Right lobe of liver (tissue), 6 donors: Measurements from ENCODE around the gene IER3. TPM values are rescaled to one million over a fixed set of nuclear protein-coding genes. Genes with fewer than 3 reads are reported as not detected.
"Not testable (repeated sequence)": the region's sequence is repeated elsewhere in the genome, so short reads cannot be mapped to it uniquely, and the experiment has no call there.

Source experiments
- ATAC-seq, 4 donors: fragments of 200-7000 bp; cut with Tn5 transposase; one replicate each; pipeline ENCODE4 v1.9.1; 2020; ENCODE audit warnings: mild to moderate bottlenecking in 4 of 4, moderate library complexity in 4 of 4
- DNase-seq, 3 donors: peaks; one replicate each; pipeline ENCODE4 v3.0.0-alpha.2; 2020
- H3K27ac ChIP-seq, 3 donors: fragments of 200-600 bp; one replicate each; pipeline ENCODE4 v1.8.0; 2022
- H3K27me3 ChIP-seq, 2 donors: fragments of 200-600 bp; one replicate each; pipeline ENCODE4 v1.8.0; 2022
- H3K36me3 ChIP-seq, 4 donors: fragments of 200-600 bp; sonication (generic) in 1 of 4; one replicate each; pipeline versions ENCODE4 v1.5.1 to v1.8.0; 2017 to 2022; ENCODE audit warnings: control low read depth in 1 of 4
- H3K4me1 ChIP-seq, 4 donors: fragments of 200-600 bp; sonication (generic) in 1 of 4; one replicate each; pipeline versions ENCODE4 v1.5.1 to v1.8.0; 2017 to 2022; ENCODE audit warnings: control low read depth in 1 of 4
- H3K4me3 ChIP-seq, 3 donors: fragments of 200-600 bp; one replicate each; pipeline ENCODE4 v1.8.0; 2022
- H3K9me3 ChIP-seq, 4 donors: fragments of 200-600 bp; sonication (generic) in 1 of 4; one replicate each; pipeline versions ENCODE4 v1.5.1 to v1.8.0; 2017 to 2022; ENCODE audit warnings: control low read depth in 1 of 4
- CTCF ChIP-seq, 4 donors: fragments of 200-600 bp in 3 of 4; fragments of 450-650 bp in 1 of 4; IDR thresholded peaks; one replicate each; pipeline versions ENCODE4 v1.5.1 to v1.8.0; 2016 to 2022; ENCODE audit warnings: antibody characterized with exemption in 4 of 4, mild to moderate bottlenecking in 2 of 4
- POLR2A ChIP-seq: fragments of 450-650 bp; IDR thresholded peaks from one replicate; pipeline ENCODE4 v1.6.1; 2017; ENCODE audit warnings: antibody characterized with exemption, mild to moderate bottlenecking
- WGBS: methylation state at CpG from one replicate; pipeline ENCODE4 v1.1.6; 2018; ENCODE audit warnings: low coverage, low lambda C conversion rate; ENCODE audit not compliant: insufficient coverage; ENCODE audit errors: missing lambda C conversion rate; 5-methylcytosine and 5-hydroxymethylcytosine counted together
- intact Hi-C, 2 donors: fragments of 100-400 bp; cut with DNase I; formaldehyde crosslinking; loops; one replicate each; pipeline versions ENCODE4 v1.11.2 to v1.14.1; 2022
- total RNA-seq, 6 experiments: library from RNA; depleted of rRNA in 2 of 6; stranded (reverse); fragments of >200 nt in 2 of 6; fragmentation: NEBNext Ultra II Directional in 3 of 6; extraction: Animal tissue kit (Norgen Biotek cat#: 25700) in 3 of 6; gene quantifications; one replicate each; pipeline versions ENCODE4 v1.1.0 to v1.2.4, GENCODE V29; 2016 to 2023
- donor health status: DM: no; HTN: yes; CAD: no.
- donor health status: DM: no; HTN: no; CAD: no.
- donor health status: DM: no; HTN: no; CAD: no.
- donor health status: DM: no; HTN: yes; CAD: no.
- donor health status: DM: no; HTN: yes; CAD: no.

IER3 gene
- total RNA-seq, 6 experiments from 2014 or later = 2.8 to 72.3 (median 24.5) TPM

GRCh38 chr6:30767158-30767943 lies 23.0 kb upstream of the IER3 start:
- TF ChIP-seq CTCF (IDR thresholded peaks at IDR 0.05) = no peak
- no peak for TF ChIP-seq POLR2A
- whole genome bisulfite sequencing = 94% methylated on average over 5 of the region's 9 CpGs
- Histone ChIP-seq H3K27me3 (no peaks in the 10 kb centered on the region), H3K4me3 (no peak overlapping the region), H3K27ac (peak overlapping the region in 1 of 3 donors; percentile 20), H3K4me1 (peaks cover 0 to 35% (median 14%) of the 10 kb centered on the region in 4 donors), H3K36me3 (no peaks in the 10 kb centered on the region), H3K9me3 (no peaks in the 10 kb centered on the region)
- no peak for ATAC-seq
- intact Hi-C loops = no loop called here
- no peak for DNase-seq

GRCh38 chr6:30766461-30767157 lies 22.3 kb upstream of the IER3 start:
- H3K27ac ChIP-seq = peak overlapping the region in 1 of 3 donors; percentile 20
- TF ChIP-seq POLR2A (peak; percentile 32), CTCF (IDR thresholded peaks at IDR 0.05) (no peak)
- ATAC-seq = peak; percentile 39 to 75 (median 70)
- H3K9me3 ChIP-seq = no peaks in the 10 kb centered on the region
- intact Hi-C loops = no loop called here
- no peaks in the 10 kb centered on the region for H3K27me3 ChIP-seq
- H3K4me1 ChIP-seq = peaks cover 0 to 35% (median 14%) of the 10 kb centered on the region in 4 donors
- no peaks in the 10 kb centered on the region for H3K36me3 ChIP-seq
- H3K4me3 ChIP-seq = no peak overlapping the region
- 77% methylated on average over 6 of the region's 6 CpGs for WGBS
- peak; percentile 68 to 84 (median 74) for DNase-seq

GRCh38 chr6:30765495-30765894 lies 21.1 kb upstream of the IER3 start:
- peaks cover 0 to 35% (median 14%) of the 10 kb centered on the region in 4 donors for H3K4me1 ChIP-seq
- ATAC-seq, H3K27ac ChIP-seq, H3K9me3 ChIP-seq, H3K36me3 ChIP-seq, H3K27me3 ChIP-seq, DNase-seq, H3K4me3 ChIP-seq, intact Hi-C loops: not testable (repeated sequence)
- 100% methylated on average over 1 of the region's 1 CpG for WGBS

- Histone ChIP-seq H3K27ac (peak overlapping the region; percentile 68 to 83 (median 73)), H3K4me1 (peaks cover 0 to 33% (median 14%) of the 10 kb centered on the region in 4 donors)
- H3K9me3 ChIP-seq, DNase-seq, H3K36me3 ChIP-seq, H3K4me3 ChIP-seq, H3K27me3 ChIP-seq, ATAC-seq, intact Hi-C loops: not testable (repeated sequence)
- 46% methylated on average over 11 of the region's 13 CpGs for WGBS
Observed at GRCh38 chr6:30764490-30765043, 20.2 kb upstream of the IER3 start.

GRCh38 chr6:30763618-30764489 lies 19.5 kb upstream of the IER3 start:
- DNase-seq = peak in 1 of 3 donors; percentile 71
- peak; percentile 68 to 86 (median 81) for ATAC-seq
- no peak overlapping the region for H3K4me3 ChIP-seq

More at GRCh38 chr6:30763618-30764489, 19.5 kb upstream of the IER3 start:
- H3K27me3 ChIP-seq = no peaks in the 10 kb centered on the region
- intact Hi-C loops = no loop called here
- H3K27ac ChIP-seq = peak overlapping the region; percentile 68 to 83 (median 73)
- H3K9me3 ChIP-seq = no peaks in the 10 kb centered on the region
- 18% methylated on average over 8 of the region's 8 CpGs for WGBS
- peaks cover 0 to 27% (median 12%) of the 10 kb centered on the region in 4 donors for H3K4me1 ChIP-seq
- peak in 2 of 4 donors; percentile 7 to 25 for TF ChIP-seq CTCF (IDR thresholded peaks at IDR 0.05)
- TF ChIP-seq POLR2A = peak; percentile 47
- no peaks in the 10 kb centered on the region for H3K36me3 ChIP-seq
